T-cell (primary cell): ENCODE results near the gene DHFR. TPM values are rescaled to one million over a fixed set of nuclear protein-coding genes. Genes with fewer than 3 reads are reported as not detected.

Source experiments
- ATAC-seq, 4 experiments: fragments of 200-7000 bp in 3 of 4; fragments of 150-1000 bp in 1 of 4; cut with Tn5 transposase; replicated peaks in 1 of 4; 1 replicate in 3 of 4; 2 replicates in 1 of 4; pipeline ENCODE4 v1.10.0; 2021; ENCODE audit warnings: moderate library complexity in 3 of 4, mild to moderate bottlenecking in 2 of 4, moderate number of reproducible peaks in 1 of 4
- CTCF ChIA-PET, 2 donors: fragments of 300-600 bp; sonication (Branson Sonifier 250); formaldehyde crosslinking; loops; one replicate each; lab custom pipeline; 2022; ENCODE audit warnings: antibody characterized with exemption in 2 of 2; lab: Charles Lee
- POLR2A ChIA-PET, 2 donors: fragments of 300-600 bp; sonication (Branson Sonifier 250); formaldehyde crosslinking; loops; one replicate each; lab custom pipeline; 2022; ENCODE audit warnings: antibody characterized with exemption in 2 of 2; lab: Charles Lee
- DNase-seq, 35 experiments: peaks; one replicate each; pipeline versions ENCODE4 v3.0.0 to v3.0.0-alpha.2; 2013 to 2023
- H3K27ac ChIP-seq: one replicate; pipeline ENCODE4 v1.5.1; 2013; ENCODE audit warnings: low read length
- H3K27me3 ChIP-seq, 2 experiments: replicated peaks in 1 of 2; 1 replicate in 1 of 2; 2 replicates in 1 of 2; pipeline versions ENCODE4 v1.6.1 to v1.7.0; 2013; ENCODE audit warnings: low read length in 1 of 2, mixed read lengths in 1 of 2; ENCODE audit not compliant: control insufficient read depth in 2 of 2, insufficient read depth in 2 of 2; ENCODE audit errors: extremely low read depth in 1 of 2
- H3K36me3 ChIP-seq, 2 donors: 1 replicate in 1 of 2; 2 replicates in 1 of 2; pipeline versions ENCODE4 v1.6.1 to v1.7.0; 2013; ENCODE audit warnings: low read length in 1 of 2; ENCODE audit not compliant: control insufficient read depth in 2 of 2, insufficient read depth in 1 of 2; ENCODE audit errors: extremely low read depth in 1 of 2
- H3K4me1 ChIP-seq, 2 experiments: 1 replicate in 1 of 2; 2 replicates in 1 of 2; pipeline versions ENCODE4 v1.6.1 to v1.7.0; 2013; ENCODE audit warnings: low read length in 2 of 2, mixed read lengths in 1 of 2; ENCODE audit not compliant: insufficient read depth in 2 of 2, control insufficient read depth in 1 of 2; ENCODE audit errors: extremely low read depth in 1 of 2
- H3K4me3 ChIP-seq, 2 donors: 1 replicate in 1 of 2; 2 replicates in 1 of 2; pipeline versions ENCODE4 v1.5.1 to v1.7.0; 2013; ENCODE audit warnings: mild to moderate bottlenecking in 2 of 2, low read length in 1 of 2, moderate library complexity in 1 of 2; ENCODE audit not compliant: control insufficient read depth in 1 of 2; ENCODE audit errors: extremely low read depth in 1 of 2
- H3K9me3 ChIP-seq: 2 replicates; pipeline ENCODE4 v1.7.0; 2013
- H3K27ac Mint-ChIP-seq, 2 donors: one replicate each; pipeline ENCODE4 v1.8.0; 2020 to 2021; ENCODE audit warnings: mild to moderate bottlenecking in 2 of 2, mixed read lengths in 2 of 2
- H3K27me3 Mint-ChIP-seq, 2 donors: one replicate each; pipeline ENCODE4 v1.8.0; 2021 to 2022; ENCODE audit warnings: mixed read lengths in 2 of 2
- H3K36me3 Mint-ChIP-seq: one replicate; pipeline ENCODE4 v1.8.0; 2021; ENCODE audit warnings: mixed read lengths
- H3K4me1 Mint-ChIP-seq, 3 donors: one replicate each; pipeline ENCODE4 v1.8.0; 2020 to 2022; ENCODE audit warnings: mixed read lengths in 3 of 3, mild to moderate bottlenecking in 1 of 3
- H3K4me3 Mint-ChIP-seq, 3 donors: one replicate each; pipeline ENCODE4 v1.8.0; 2020 to 2022; ENCODE audit warnings: mild to moderate bottlenecking in 3 of 3, mixed read lengths in 3 of 3, moderate library complexity in 3 of 3
- H3K9me3 Mint-ChIP-seq, 3 donors: one replicate each; pipeline ENCODE4 v1.8.0; 2020 to 2022; ENCODE audit warnings: mixed read lengths in 3 of 3
- WGBS: methylation state at CpG from one replicate; pipeline ENCODE4 v1.1.5; 2013; ENCODE audit warnings: missing lambda C conversion rate; ENCODE audit not compliant: insufficient coverage; 5-methylcytosine and 5-hydroxymethylcytosine counted together
- total RNA-seq, 35 experiments: library from RNA in 6 of 35; stranded (reverse) in 6 of 35; fragments of 120-200 nt in 1 of 35; gene quantifications; one replicate each; pipeline versions ENCODE4 v1.2.1 to v1.2.4 and lab custom pipeline; 2013 to 2026

DHFR gene
- total RNA-seq, 5 donors from 2014 or later (not counting 1 experiment from before 2014, with no cell fraction given): 8.9 to 15.3 (median 13.4) TPM

DNA sequence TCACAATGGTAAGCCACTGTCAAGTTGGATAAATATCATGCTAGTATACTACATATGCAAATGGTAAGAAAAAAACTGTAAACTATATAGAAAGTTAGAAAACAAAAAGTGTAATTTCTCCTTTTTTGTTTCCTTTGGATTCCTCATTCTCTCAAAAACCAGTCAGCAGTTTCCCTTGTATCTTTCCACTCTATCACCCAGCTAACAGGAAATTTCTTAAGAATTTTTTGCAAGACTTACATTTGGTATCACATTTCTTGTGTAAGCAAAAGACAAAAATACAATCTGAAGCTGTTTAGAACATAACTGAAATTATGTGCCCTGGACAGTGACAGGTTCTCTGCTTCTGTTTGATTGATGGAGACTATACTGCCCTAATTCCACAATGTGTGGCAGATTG, 25.5 kb downstream of the DHFR start:
- ChIA-PET CTCF (no interaction called here), POLR2A (no interaction called here)
- H3K9me3 ChIP-seq: no peaks in the 10 kb centered on the region
- peaks cover 37% of the 10 kb centered on the region for H3K36me3 Mint-ChIP-seq
- DNase-seq (no peak), ATAC-seq (no peak)
- no peak overlapping the region for H3K27ac ChIP-seq
- no peak overlapping the region for H3K4me3 Mint-ChIP-seq
- no peaks in the 10 kb centered on the region for H3K9me3 Mint-ChIP-seq
- H3K4me3 ChIP-seq: no peak overlapping the region
- H3K27me3 Mint-ChIP-seq: no peaks in the 10 kb centered on the region
- no peak overlapping the region for H3K27ac Mint-ChIP-seq
- no peaks in the 10 kb centered on the region for H3K4me1 Mint-ChIP-seq
- H3K36me3 ChIP-seq: peaks cover 0 to 10% of the 10 kb centered on the region in 2 donors
- no peaks in the 10 kb centered on the region for H3K27me3 ChIP-seq
- no peaks in the 10 kb centered on the region for H3K4me1 ChIP-seq

GRCh38 chr5:80625230-80625629, 29.6 kb downstream of the DHFR start:
- Histone ChIP-seq H3K27me3 (no peaks in the 10 kb centered on the region), H3K27ac (no peak overlapping the region), H3K9me3 (no peaks in the 10 kb centered on the region), H3K4me3 (no peak overlapping the region), H3K36me3 (no peaks in the 10 kb centered on the region), H3K4me1 (no peaks in the 10 kb centered on the region)
- H3K4me3 Mint-ChIP-seq: no peak overlapping the region
- ATAC-seq (no peak), DNase-seq (no peak)
- POLR2A ChIA-PET: no interaction called here
- no peaks in the 10 kb centered on the region for H3K27me3 Mint-ChIP-seq
- no peaks in the 10 kb centered on the region for H3K9me3 Mint-ChIP-seq
- 93% methylated on average over 3 of the region's 5 CpGs for WGBS
- no peak overlapping the region for H3K27ac Mint-ChIP-seq
- peaks cover 27% of the 10 kb centered on the region for H3K36me3 Mint-ChIP-seq
- H3K4me1 Mint-ChIP-seq: no peaks in the 10 kb centered on the region
- CTCF ChIA-PET: no interaction called here

DNA sequence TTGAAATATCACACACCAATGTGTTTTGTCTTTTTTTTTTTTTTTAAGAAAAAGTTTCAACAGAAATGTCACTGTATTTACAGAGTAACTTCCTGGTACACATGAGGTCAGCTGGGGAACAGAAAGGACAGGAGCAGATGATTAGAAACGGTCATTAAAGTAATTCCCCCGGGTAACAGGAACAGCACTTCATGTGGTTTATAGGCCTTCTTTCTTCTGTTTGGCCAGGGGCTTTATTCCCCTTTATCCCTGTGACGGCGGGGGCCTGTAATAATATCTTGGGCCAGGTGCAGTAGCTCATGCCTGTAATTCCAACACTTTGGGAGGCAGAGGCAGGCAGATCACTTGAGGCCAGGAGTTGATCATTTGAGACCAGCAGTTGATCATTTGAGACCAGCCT, 30.8 kb downstream of the DHFR start:
- H3K27ac ChIP-seq: no peak overlapping the region
- no peaks in the 10 kb centered on the region for H3K4me1 Mint-ChIP-seq
- ChIA-PET CTCF (interaction anchor here in 1 of 2 donors (0.6 kb wide), 1 partner anchor 14 kb away, joined by 3 read pairs; no protein-coding TSS in a partner anchor), POLR2A (interaction anchor here in 1 of 2 donors (0.6 kb wide), 1 partner anchor 206 kb away, joined by 4 read pairs; no protein-coding TSS in a partner anchor)
- no peaks in the 10 kb centered on the region for H3K27me3 ChIP-seq
- H3K9me3 Mint-ChIP-seq: no peaks in the 10 kb centered on the region
- no peaks in the 10 kb centered on the region for H3K27me3 Mint-ChIP-seq
- peaks cover 22% of the 10 kb centered on the region for H3K36me3 Mint-ChIP-seq
- 90% methylated on average over 2 of the region's 4 CpGs for WGBS
- H3K9me3 ChIP-seq: no peaks in the 10 kb centered on the region
- ATAC-seq (no peak), DNase-seq (no peak)
- no peak overlapping the region for H3K27ac Mint-ChIP-seq
- no peak overlapping the region for H3K4me3 ChIP-seq
- H3K36me3 ChIP-seq: no peaks in the 10 kb centered on the region
- H3K4me1 ChIP-seq: no peaks in the 10 kb centered on the region
- H3K4me3 Mint-ChIP-seq: no peak overlapping the region

GRCh38 chr5:80622756-80623155, 32.0 kb downstream of the DHFR start:
- no peak overlapping the region for H3K27ac ChIP-seq
- DNase-seq (no peak), ATAC-seq (no peak)
- 100% methylated on average over 1 of the region's 2 CpGs for WGBS
- no peak overlapping the region for H3K4me3 Mint-ChIP-seq
- no peaks in the 10 kb centered on the region for H3K27me3 Mint-ChIP-seq
- CTCF ChIA-PET: no interaction called here
- no peaks in the 10 kb centered on the region for H3K4me1 ChIP-seq
- no peaks in the 10 kb centered on the region for H3K9me3 Mint-ChIP-seq
- no peaks in the 10 kb centered on the region for H3K9me3 ChIP-seq
- POLR2A ChIA-PET: no interaction called here
- no peak overlapping the region for H3K27ac Mint-ChIP-seq
- H3K4me3 ChIP-seq: no peak overlapping the region
- no peaks in the 10 kb centered on the region for H3K4me1 Mint-ChIP-seq
- H3K36me3 ChIP-seq: no peaks in the 10 kb centered on the region
- no peaks in the 10 kb centered on the region for H3K27me3 ChIP-seq
- H3K36me3 Mint-ChIP-seq: peaks cover 29% of the 10 kb centered on the region

- Histone ChIP-seq H3K9me3 (no peaks in the 10 kb centered on the region), H3K36me3 (no peaks in the 10 kb centered on the region), H3K27ac (no peak overlapping the region), H3K4me3 (no peak overlapping the region), H3K4me1 (no peaks in the 10 kb centered on the region), H3K27me3 (no peaks in the 10 kb centered on the region)
- DNase-seq: no peak
- no peak for ATAC-seq
- peaks cover 33% of the 10 kb centered on the region for H3K36me3 Mint-ChIP-seq
- CTCF ChIA-PET: no interaction called here
- POLR2A ChIA-PET: no interaction called here
- no peaks in the 10 kb centered on the region for H3K4me1 Mint-ChIP-seq
- H3K9me3 Mint-ChIP-seq: no peaks in the 10 kb centered on the region
- no peak overlapping the region for H3K27ac Mint-ChIP-seq
- no peak overlapping the region for H3K4me3 Mint-ChIP-seq
- WGBS: 86% methylated on average over 1 of the region's 4 CpGs
- H3K27me3 Mint-ChIP-seq: no peaks in the 10 kb centered on the region
Observed at GRCh38 chr5:80620211-80620610, 34.6 kb downstream of the DHFR start.

GRCh38 chr5:80619086-80619485, 35.7 kb downstream of the DHFR start:
- H3K27ac Mint-ChIP-seq: no peak overlapping the region
- no peaks in the 10 kb centered on the region for H3K27me3 ChIP-seq
- no peak overlapping the region for H3K4me3 Mint-ChIP-seq
- WGBS: no CpG with 5 or more reads among the region's 1 CpG
- ChIA-PET CTCF (no interaction called here), POLR2A (no interaction called here)
- no peaks in the 10 kb centered on the region for H3K36me3 ChIP-seq
- no peak overlapping the region for H3K27ac ChIP-seq
- H3K4me3 ChIP-seq: no peak overlapping the region
- no peaks in the 10 kb centered on the region for H3K27me3 Mint-ChIP-seq
- ATAC-seq: no peak
- no peaks in the 10 kb centered on the region for H3K4me1 ChIP-seq
- H3K36me3 Mint-ChIP-seq: peaks cover 33% of the 10 kb centered on the region
- H3K9me3 ChIP-seq: no peaks in the 10 kb centered on the region
- H3K9me3 Mint-ChIP-seq: no peaks in the 10 kb centered on the region
- H3K4me1 Mint-ChIP-seq: no peaks in the 10 kb centered on the region
- DNase-seq: no peak

- no peaks in the 10 kb centered on the region for H3K27me3 Mint-ChIP-seq
- ChIA-PET POLR2A (no interaction called here), CTCF (no interaction called here)
- Histone ChIP-seq H3K27me3 (no peaks in the 10 kb centered on the region), H3K27ac (no peak overlapping the region), H3K36me3 (no peaks in the 10 kb centered on the region), H3K4me1 (no peaks in the 10 kb centered on the region), H3K9me3 (no peaks in the 10 kb centered on the region), H3K4me3 (no peak overlapping the region)
- DNase-seq: no peak
- H3K36me3 Mint-ChIP-seq: peaks cover 33% of the 10 kb centered on the region
- no peaks in the 10 kb centered on the region for H3K4me1 Mint-ChIP-seq
- no peak overlapping the region for H3K4me3 Mint-ChIP-seq
- H3K27ac Mint-ChIP-seq: no peak overlapping the region
- no CpG with 5 or more reads among the region's 4 CpGs for WGBS
- ATAC-seq: no peak
- no peaks in the 10 kb centered on the region for H3K9me3 Mint-ChIP-seq
Observed at GRCh38 chr5:80618438-80618837, 36.3 kb downstream of the DHFR start.
